C4-2B (cell line): Measurements from ENCODE around the gene PDCL3.

ENCODE experiments used
- ZFX ChIP-seq: fragments of 450-650 bp; IDR thresholded peaks from 2 replicates; pipeline ENCODE4 v1.6.1; 2017
- TF ChIP-seq, protein P1 (sequence below): fragments of 450-650 bp; conservative IDR thresholded peaks from 2 replicates; pipeline ENCODE4 v1.5.1; 2017; ENCODE audit warnings: mild to moderate bottlenecking

- TF ChIP-seq, protein P1, sequence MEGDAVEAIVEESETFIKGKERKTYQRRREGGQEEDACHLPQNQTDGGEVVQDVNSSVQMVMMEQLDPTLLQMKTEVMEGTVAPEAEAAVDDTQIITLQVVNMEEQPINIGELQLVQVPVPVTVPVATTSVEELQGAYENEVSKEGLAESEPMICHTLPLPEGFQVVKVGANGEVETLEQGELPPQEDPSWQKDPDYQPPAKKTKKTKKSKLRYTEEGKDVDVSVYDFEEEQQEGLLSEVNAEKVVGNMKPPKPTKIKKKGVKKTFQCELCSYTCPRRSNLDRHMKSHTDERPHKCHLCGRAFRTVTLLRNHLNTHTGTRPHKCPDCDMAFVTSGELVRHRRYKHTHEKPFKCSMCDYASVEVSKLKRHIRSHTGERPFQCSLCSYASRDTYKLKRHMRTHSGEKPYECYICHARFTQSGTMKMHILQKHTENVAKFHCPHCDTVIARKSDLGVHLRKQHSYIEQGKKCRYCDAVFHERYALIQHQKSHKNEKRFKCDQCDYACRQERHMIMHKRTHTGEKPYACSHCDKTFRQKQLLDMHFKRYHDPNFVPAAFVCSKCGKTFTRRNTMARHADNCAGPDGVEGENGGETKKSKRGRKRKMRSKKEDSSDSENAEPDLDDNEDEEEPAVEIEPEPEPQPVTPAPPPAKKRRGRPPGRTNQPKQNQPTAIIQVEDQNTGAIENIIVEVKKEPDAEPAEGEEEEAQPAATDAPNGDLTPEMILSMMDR: no peak
- TF ChIP-seq ZFX: no peak
Measured at GRCh38 chr2:100529176-100529575, 33.6 kb upstream of the PDCL3 start.
